Measurements from ENCODE around the gene BLM. TPM values are rescaled to one million over a fixed set of nuclear protein-coding genes. Genes with fewer than 3 reads are reported as not detected.

The BLM gene
- total RNA-seq, 1 donor from 2014 or later, result 26.2 TPM

- Histone ChIP-seq H3K27me3 (ENCODE audit: low read depth) (no peaks in the 10 kb centered on the region), H3K36me3 (peaks cover 14% of the 10 kb centered on the region), H3K27ac (replicated peaks) (no peak overlapping the region), H3K4me1 (peaks cover 8% of the 10 kb centered on the region), H3K9me3 (replicated peaks) (no peaks in the 10 kb centered on the region), H3K4me3 (no peak overlapping the region)
- DNase-seq, result no peak
- intact Hi-C loops (cut with micrococcal nuclease), result no loop called here
- TF ChIP-seq CTCF (IDR thresholded peaks at IDR 0.05; ENCODE audit: borderline replicate concordance), result no peak
Observed at GRCh38 chr15:90790057-90790456, 72.9 kb downstream of the BLM start.

- Histone ChIP-seq H3K4me1 (peaks cover 8% of the 10 kb centered on the region), H3K4me3 (no peak overlapping the region), H3K27ac (replicated peaks) (no peak overlapping the region), H3K27me3 (ENCODE audit: low read depth) (no peaks in the 10 kb centered on the region), H3K9me3 (replicated peaks) (no peaks in the 10 kb centered on the region), H3K36me3 (peaks cover 14% of the 10 kb centered on the region)
- DNase-seq, result no peak
- no peak for TF ChIP-seq CTCF (IDR thresholded peaks at IDR 0.05; ENCODE audit: borderline replicate concordance)
- intact Hi-C loops (cut with micrococcal nuclease), result no loop called here
Observed at GRCh38 chr15:90790561-90790960, 73.4 kb downstream of the BLM start.

- TF ChIP-seq CTCF (IDR thresholded peaks at IDR 0.05; ENCODE audit: borderline replicate concordance), result no peak
- intact Hi-C loops (cut with micrococcal nuclease), result no loop called here
- peaks cover 7% of the 10 kb centered on the region for H3K36me3 ChIP-seq
- H3K27me3 ChIP-seq (ENCODE audit: low read depth), result no peaks in the 10 kb centered on the region
- DNase-seq, result no peak
- no peaks in the 10 kb centered on the region for H3K4me1 ChIP-seq
- H3K4me3 ChIP-seq, result no peak overlapping the region
- no peaks in the 10 kb centered on the region for H3K9me3 ChIP-seq (replicated peaks)
- H3K27ac ChIP-seq (replicated peaks), result no peak overlapping the region
Observed at GRCh38 chr15:90794538-90794937, 77.4 kb downstream of the BLM start.

- no peak overlapping the region for H3K27ac ChIP-seq (replicated peaks)
- no peak for TF ChIP-seq CTCF (IDR thresholded peaks at IDR 0.05; ENCODE audit: borderline replicate concordance)
- H3K4me1 ChIP-seq, result no peaks in the 10 kb centered on the region
- intact Hi-C loops (cut with micrococcal nuclease), result no loop called here
- no peak for DNase-seq
- H3K27me3 ChIP-seq (ENCODE audit: low read depth), result no peaks in the 10 kb centered on the region
- H3K4me3 ChIP-seq, result no peak overlapping the region
- no peaks in the 10 kb centered on the region for H3K9me3 ChIP-seq (replicated peaks)
- no peaks in the 10 kb centered on the region for H3K36me3 ChIP-seq
Observed at GRCh38 chr15:90799639-90800170, 82.6 kb downstream of the BLM start.

GRCh38 chr15:90801803-90802202 lies 84.7 kb downstream of the BLM start:
- Histone ChIP-seq H3K27ac (replicated peaks) (no peak overlapping the region), H3K36me3 (no peaks in the 10 kb centered on the region), H3K9me3 (replicated peaks) (no peaks in the 10 kb centered on the region), H3K4me1 (no peaks in the 10 kb centered on the region), H3K4me3 (no peak overlapping the region), H3K27me3 (ENCODE audit: low read depth) (no peaks in the 10 kb centered on the region)
- no peak for TF ChIP-seq CTCF (IDR thresholded peaks at IDR 0.05; ENCODE audit: borderline replicate concordance)
- no peak for DNase-seq
- intact Hi-C loops (cut with micrococcal nuclease), result no loop called here

Measured in left ventricle myocardium inferior (tissue), 1 donor.